Measurements from ENCODE around the gene ROS1.
"Not testable (repeated sequence)": the region's sequence is repeated elsewhere in the genome, so short reads cannot be mapped to it uniquely, and the experiment has no call there.

GRCh38 chr6:117244571-117244970, 181.2 kb downstream of the ROS1 start:
- TF ChIP-seq TOX (CRISPR knock-in tag; IDR thresholded peaks at IDR 0.05; ENCODE audit: borderline replicate concordance); CREB5 (CRISPR knock-in tag; IDR thresholded peaks at IDR 0.05; ENCODE audit: low read depth); ISL1 (CRISPR knock-in tag; IDR thresholded peaks at IDR 0.05); PPARA (CRISPR knock-in tag; IDR thresholded peaks at IDR 0.05; ENCODE audit: borderline replicate concordance); BACH2 (CRISPR knock-in tag; IDR thresholded peaks at IDR 0.05; ENCODE audit: borderline replicate concordance); PATZ1 (CRISPR knock-in tag; IDR thresholded peaks at IDR 0.05; ENCODE audit: borderline replicate concordance); ZFP3 (CRISPR knock-in tag; IDR thresholded peaks at IDR 0.05); RARB (CRISPR knock-in tag; IDR thresholded peaks at IDR 0.05); ARNTL (CRISPR knock-in tag; IDR thresholded peaks at IDR 0.05; ENCODE audit: borderline replicate concordance, low read depth); TSHZ2 (CRISPR knock-in tag; IDR thresholded peaks at IDR 0.05); ZNF8 (CRISPR knock-in tag; IDR thresholded peaks at IDR 0.05); SNAI2 (CRISPR knock-in tag; IDR thresholded peaks at IDR 0.05): not testable (repeated sequence)
